HFF-Myc (cell line): ENCODE results near the gene SHROOM3.
"Not testable (repeated sequence)": the region's sequence is repeated elsewhere in the genome, so short reads cannot be mapped to it uniquely, and the experiment has no call there.

Experiments
- DNase-seq: peaks from one replicate; pipeline ENCODE4 v3.0.0-alpha.2; 2011; ENCODE audit warnings: low read depth; ENCODE audit errors: extremely low read depth
- H3K4me3 ChIP-seq: replicated peaks from 2 replicates; pipeline ENCODE4 v1.5.1; 2011; ENCODE audit warnings: low read depth, mild to moderate bottlenecking, control low read depth, low read length
- CTCF ChIP-seq: IDR thresholded peaks from 2 replicates; pipeline ENCODE4 v1.5.1; 2012; ENCODE audit warnings: mild to moderate bottlenecking, low read depth, low read length, control low read depth; ENCODE audit errors: missing control alignments

The SHROOM3 gene

DNA sequence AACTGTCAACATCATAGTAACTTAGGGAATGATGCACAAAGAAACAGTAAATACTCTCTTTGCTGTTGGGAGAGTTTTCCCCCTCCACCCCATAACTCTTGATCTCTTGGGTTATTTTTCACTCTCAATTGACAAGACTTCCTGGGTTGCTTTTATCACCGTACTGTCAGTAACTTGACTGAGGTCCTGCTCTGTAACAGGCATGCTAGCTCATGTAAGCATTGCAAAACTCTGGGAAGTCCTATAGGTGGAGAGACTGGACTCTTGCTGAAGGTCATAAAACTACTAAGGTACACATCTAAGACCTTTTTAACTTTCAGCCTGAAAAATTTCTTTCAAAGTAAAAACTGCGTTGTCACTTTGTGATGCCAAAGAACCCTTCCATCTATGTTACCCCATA lies 10.9 kb downstream of the SHROOM3 start:
- DNase-seq: no peak
- no peak for TF ChIP-seq CTCF
- H3K4me3 ChIP-seq: no peak overlapping the region

GRCh38 chr4:76447393-76447851 lies 12.4 kb downstream of the SHROOM3 start:
- DNase-seq: no peak
- TF ChIP-seq CTCF: no peak
- H3K4me3 ChIP-seq: no peak overlapping the region

- no peak for DNase-seq
- TF ChIP-seq CTCF: no peak
Observed at GRCh38 chr4:76448211-76448610, 13.2 kb downstream of the SHROOM3 start.

GRCh38 chr4:76449362-76449767 lies 14.3 kb downstream of the SHROOM3 start:
- no peak for DNase-seq
- TF ChIP-seq CTCF: no peak
- H3K4me3 ChIP-seq: no peak overlapping the region

More at GRCh38 chr4:76448211-76448610, 13.2 kb downstream of the SHROOM3 start:
- no peak overlapping the region for H3K4me3 ChIP-seq

GRCh38 chr4:76449833-76450232 lies 14.8 kb downstream of the SHROOM3 start:
- H3K4me3 ChIP-seq: no peak overlapping the region
- no peak for DNase-seq

DNA sequence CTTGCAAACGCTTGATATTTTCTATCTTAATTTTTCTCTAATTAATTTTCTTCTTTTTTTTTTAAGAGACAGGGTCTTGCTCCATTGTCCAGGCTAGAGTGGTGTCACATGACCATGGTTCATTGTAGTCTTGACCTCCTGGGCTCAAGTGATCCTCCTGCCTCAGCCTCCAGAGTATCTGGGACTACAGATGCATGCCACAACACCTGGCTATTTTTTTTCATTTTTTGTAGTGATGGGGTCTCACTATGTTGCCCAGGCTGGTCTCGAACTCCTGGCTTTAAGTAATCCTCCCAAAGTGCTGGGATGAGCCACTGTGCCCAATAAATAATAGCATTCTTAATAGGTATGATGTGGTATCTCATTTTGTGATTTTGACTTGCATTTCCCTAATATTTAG lies 18.2 kb downstream of the SHROOM3 start:
- no peak for DNase-seq
- no peak overlapping the region for H3K4me3 ChIP-seq
- no peak for TF ChIP-seq CTCF

More at GRCh38 chr4:76449833-76450232, 14.8 kb downstream of the SHROOM3 start:
- TF ChIP-seq CTCF: no peak

- DNase-seq: not testable (repeated sequence)
Observed at GRCh38 chr4:76454073-76454472, 19.0 kb downstream of the SHROOM3 start.

DNA sequence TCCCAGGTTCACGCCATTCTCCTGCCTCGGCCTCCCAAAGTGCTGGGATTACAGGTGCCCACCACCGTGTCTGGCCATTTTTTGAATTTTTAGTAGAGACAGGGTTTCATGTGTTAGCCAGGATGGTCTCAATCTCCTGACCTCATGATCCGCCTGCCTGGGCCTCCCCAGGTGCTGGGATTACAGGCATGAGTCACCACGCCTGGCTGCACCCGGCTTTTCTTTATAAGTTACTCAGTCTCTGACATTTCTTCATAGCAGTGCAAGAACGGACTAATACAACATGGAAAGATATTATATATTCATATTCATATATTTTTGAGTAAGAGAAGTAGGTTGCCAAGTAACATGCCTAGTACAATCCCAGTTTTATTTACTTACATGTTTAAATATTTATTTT lies 22.9 kb downstream of the SHROOM3 start:
- TF ChIP-seq CTCF: no peak
- no peak for DNase-seq

More at GRCh38 chr4:76454073-76454472, 19.0 kb downstream of the SHROOM3 start:
- H3K4me3 ChIP-seq: not testable (repeated sequence)

More for the DNA sequence above, 22.9 kb downstream of the SHROOM3 start:
- H3K4me3 ChIP-seq: no peak overlapping the region
